Measurements from ENCODE around the gene CTSC.
"Not testable (repeated sequence)": the region's sequence is repeated elsewhere in the genome, so short reads cannot be mapped to it uniquely, and the experiment has no call there.

CTSC gene

DNA sequence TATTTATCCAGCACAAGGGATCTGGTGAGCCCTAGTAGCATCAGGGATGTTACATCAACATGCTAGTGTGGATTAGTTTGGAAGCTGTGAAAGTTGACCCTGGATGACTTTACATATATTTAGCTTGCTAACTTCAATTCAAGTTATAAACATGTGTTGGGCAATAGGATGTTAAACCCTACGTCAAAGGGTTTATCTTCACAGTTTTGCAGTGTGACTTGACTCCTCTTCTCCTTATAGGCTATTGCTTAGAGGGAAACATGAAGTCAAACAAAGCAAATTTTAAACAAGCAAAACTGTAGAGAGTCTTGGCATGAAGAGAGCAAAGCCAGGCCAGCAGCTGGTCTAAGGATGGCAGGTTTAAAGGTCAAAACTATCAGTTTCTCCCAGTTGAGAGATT lies 11.3 kb upstream of the CTSC start:
- DNase-seq, result peak; percentile 51

DNA sequence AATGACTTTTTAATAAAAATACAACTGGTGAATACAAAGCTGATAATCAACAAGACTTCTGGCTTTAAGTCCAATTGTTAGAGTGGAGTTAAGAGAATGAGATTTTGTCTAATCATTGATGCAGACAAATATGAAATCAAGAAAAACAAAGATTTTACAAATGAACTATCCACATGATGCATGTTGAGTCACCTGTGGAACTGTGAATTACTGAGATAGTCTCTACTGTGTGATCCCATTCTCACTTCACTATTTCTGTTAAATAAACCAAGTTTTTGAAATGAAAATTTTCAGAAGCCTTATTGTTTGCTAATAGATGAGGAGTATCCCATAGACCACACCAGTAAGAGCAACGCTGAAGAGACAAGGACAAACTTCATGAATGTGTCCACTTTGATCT lies 8.4 kb upstream of the CTSC start:
- DNase-seq, result no peak

DNA sequence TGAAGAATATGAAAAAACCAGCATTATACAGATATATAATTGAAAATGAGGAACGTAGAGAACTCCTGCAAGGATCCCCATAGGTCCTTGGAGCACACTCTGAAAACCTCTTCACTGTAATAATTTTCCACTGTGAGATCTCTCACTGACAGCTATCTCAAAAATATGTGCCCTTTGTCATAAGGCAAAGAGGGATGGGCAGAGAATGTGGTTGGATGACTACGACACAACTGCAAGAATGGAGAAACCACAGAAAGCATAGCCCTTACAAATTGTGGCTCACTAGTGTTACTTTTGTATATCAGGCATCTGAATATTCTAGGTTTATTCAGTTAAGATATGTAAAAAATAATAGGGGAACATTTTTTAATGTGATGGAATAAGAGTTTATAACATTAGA lies 7.9 kb upstream of the CTSC start:
- DNase-seq, result peak; percentile 93

DNA sequence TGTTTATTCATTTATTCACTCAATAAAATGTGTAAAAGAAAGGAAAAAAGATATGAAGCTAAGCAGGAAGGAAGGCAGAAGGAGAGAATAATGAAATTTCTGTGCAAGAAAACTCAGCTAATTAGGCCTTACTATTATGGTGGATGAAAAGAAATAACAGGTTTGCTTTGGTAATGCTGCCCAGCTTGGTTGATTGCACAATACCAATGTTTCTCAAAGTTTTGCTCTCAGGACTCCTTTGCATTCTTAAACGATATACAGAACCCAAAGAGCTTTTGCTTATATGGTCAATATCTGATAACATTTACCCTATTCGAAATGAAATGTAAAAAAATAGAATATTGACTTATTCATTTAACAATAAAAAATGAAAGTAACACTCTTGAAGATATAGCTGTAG lies 7.3 kb upstream of the CTSC start:
- peak; percentile 72 for DNase-seq

DNA sequence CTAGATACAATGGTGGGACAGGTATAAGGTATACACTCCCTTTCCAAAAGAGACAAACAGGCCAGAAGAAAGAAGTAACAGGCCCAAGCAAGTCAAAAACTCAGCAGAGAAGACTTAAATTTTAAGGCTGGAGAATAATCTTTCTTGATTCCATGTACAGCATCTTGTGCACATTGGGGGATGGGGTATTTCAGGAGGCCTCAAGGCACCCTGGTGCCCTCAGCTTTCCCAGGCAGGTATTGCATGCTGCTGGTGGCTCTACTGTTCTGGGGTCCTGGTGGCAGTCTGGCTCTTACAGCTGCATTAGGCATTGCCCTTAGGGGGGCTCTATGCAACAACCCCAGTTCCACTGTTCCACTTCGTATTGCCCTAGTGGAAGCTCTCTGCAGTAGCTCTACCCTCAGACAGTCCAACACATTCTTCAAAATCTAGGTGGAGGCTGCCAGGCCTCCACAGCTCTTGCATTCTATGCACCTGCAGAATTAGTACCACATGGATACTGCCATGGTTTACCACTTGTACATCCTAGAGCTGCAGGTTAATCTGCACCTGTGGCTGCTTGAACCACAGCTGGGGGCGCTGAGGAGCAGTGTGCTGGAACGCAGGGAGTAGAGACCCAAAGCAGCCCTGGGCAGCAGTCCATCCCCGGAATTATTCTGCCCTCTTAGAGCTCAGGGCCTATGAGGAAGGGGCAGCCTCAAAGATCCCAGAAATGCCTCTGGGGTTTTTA lies 4.2 kb upstream of the CTSC start:
- DNase-seq, result peak; percentile 47

DNA sequence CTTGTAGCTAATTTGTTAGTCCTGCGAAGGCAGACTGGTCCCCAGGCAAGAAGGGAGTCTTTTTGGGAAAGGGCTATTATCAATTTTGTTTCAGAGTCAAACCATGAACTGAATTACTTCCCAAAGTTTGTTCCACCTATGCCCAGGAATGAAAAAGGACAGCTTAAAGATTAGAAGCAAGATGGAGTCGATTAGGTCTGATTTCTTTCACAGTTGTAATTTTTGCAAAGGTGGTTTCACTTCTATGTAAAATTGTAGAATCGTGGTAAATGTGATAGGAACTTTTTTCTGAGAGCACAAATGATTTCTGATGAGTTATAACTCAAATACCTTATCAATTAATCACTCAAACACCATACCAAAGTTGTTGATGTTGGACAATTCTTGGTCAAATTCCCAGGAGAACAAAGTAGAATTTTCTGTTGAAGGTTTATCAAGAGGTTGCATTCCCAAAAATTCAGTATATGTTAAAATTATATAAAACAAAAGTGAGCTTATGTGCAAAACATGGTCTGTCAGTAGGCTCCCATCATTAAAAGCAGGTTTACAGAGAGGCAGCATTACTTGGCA lies 2.9 kb upstream of the CTSC start:
- no peak for DNase-seq

DNA sequence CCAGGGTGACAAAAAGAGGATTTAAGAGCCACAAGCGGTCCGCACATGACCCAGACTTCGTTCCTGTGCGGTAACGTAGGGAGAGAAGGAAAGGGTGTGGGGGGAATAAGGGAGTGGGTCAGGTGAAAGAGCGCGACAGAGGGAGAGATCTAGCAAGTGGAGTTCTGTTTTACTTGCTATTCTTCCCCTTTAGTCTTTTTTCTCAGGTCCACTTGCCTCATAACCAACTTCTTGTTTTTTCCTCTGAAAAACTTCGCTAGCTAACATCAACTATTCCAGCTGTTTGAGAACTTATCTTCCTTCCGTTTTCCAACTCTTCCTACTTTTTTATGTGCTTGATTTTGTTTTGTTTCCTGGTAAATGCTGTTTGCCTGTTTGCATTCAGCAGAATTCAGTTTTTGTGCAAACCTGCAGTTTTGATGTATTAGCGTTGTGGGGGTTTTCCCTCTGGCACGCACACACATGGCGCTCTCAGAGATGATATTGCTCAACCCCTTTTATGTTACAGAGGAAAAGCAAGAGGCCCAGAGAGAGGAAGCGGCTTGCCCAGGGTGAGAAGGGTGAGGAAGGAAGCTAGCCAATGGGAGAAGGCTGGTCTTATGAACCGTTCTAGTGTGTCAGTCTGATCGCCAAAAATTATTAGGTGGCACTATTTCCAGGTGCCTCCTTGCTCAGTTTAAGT lies 592 bp upstream of the CTSC start:
- peak; percentile 98 for DNase-seq

DNA sequence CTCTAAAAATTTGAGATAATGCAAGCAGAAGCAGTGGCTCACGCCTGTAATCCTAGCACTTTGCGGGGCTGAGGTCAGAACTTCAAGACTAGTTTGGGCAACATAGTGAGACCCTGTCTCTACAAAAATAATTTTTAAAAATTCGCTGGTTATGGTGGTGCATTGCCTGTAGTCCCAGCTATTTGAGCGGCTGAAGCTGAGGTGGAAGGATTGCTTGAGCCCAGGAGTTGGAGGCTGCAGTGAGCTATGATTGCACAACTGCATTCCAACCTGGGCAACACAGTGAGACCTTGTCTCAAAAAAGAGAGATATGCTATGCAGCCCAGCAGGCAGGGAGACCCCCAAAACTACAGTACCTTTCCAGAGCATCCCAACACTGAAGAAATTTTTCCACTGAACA lies 2.3 kb downstream of the CTSC start:
- peak; percentile 81 for DNase-seq

DNA sequence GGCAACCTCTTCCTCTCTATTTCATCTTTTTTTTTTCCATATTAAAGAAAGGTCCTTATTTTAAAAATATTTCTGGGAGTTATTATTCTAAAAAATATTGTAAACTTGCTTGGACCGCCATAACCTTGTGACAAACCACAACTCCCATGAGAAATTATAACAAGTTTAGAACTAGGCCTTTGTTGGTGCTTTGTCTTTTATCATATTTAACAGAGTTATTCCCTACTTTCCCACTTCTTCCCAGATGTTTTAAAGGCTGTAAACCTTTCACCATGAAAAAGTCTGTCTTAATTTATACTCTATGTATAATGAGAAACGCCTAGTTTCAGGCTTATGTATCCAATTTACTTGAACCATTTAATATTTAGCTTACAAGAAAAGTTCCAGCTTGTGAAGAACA lies 3.7 kb downstream of the CTSC start:
- DNase-seq, result no peak

DNA sequence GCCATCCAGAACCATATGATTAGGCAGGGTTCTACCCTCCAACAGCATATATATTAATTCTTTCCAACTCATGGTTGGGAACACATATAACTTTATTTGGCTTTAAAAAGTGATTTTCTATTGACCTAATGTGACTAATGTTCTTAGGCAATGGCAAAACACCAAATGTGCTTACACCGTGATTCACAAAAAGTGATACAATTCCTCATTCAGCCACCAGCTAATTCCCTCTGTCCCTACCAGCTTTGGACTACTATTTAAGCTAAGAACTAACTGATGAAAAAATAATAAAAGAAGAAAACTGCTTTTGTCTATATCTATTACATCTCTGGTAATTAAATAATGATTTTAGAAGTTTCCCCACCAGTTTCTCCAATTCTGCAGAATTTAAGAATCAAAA lies 4.7 kb downstream of the CTSC start:
- DNase-seq, result no peak

DNA sequence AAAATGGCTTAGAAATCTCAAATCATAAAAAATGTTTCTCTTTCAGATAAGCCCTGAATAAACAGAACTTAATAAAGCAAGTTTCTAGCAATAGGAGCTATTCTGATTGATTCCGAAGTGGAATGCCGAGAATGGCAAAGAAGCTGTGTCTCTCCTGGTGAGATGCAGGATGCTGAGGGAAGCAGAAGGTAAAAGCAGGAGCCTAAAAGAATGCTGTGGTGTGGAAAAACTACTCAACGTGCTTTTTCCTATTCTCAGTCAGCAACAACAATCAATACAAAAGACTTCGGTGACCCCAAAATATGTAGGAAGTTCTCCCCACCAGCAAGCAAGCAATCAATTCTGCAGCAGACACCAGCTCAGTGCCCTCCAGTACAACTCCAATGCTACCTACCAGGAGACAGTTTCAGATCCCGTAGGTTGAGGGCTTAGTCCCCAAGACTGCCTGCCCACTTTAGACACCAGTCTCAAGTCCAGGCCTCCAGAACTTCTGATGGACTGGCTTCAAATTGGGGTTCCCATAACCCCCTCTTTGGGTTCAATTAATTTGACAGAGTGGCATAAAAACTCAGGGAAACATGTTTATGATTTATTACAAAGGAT lies 6.6 kb downstream of the CTSC start:
- no peak for DNase-seq

DNA sequence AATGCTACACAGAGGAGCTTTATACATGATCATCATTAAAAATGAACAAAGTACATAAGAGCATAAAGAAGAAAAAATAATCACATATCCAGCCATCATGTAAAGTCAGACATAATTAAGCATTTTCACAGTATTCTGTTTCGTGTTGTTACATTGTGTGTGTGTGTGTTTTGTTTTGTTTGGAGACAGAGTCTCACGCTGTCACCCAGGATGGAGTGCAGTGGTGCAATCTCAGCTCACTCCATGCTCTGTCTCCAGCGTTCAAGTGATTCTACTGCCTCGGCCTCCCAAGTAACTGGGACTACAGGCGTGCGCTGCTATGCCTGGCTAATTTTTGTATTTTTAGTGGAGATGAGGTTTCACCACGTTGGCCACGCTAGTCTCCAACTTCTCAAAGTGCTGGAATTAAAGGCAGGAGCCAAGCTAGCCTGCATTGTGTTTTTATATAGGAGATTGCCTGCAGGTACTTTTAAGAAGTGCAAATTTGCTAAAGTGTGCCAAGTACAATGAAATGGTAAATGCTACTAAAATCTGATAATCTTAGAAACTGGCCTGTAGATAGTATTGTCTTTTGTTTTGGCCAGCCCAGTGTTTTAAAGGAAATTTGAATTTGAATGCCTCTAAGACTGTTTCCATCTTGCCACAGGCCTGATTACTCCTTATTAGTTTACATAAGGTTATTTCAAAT lies 7.8 kb downstream of the CTSC start:
- DNase-seq, result no peak

DNA sequence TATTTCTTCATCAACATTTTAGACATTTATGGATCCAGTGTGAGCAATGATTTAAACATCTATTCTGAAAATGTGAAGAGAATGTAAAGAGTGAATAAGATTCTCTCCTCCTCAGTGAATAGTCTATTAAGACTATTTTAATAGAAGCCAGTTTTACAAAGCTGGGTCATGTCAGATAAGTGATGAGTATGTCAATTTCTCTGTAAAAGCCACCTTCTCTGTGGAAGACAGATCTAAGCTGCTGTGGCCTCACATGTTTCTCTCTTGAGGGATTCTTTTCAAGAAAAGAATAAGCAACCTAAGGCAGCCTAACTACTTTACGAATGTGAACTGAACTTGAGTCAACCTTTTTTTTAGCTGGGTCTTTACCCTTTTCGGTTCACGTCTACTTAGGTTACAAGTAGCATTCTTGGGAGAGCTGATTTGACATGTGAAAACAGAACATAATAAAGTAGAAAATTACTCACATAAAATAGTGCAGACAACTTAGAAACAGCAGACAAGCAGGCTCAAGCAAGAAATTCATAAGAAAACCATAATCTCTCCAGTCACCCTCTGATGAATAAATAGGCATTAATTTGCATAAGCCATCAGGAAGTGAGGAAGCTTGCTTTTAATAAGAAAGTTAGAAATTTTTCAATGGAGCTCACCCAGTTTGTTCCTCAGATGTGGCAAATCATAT lies 9.9 kb downstream of the CTSC start:
- no peak for DNase-seq

DNA sequence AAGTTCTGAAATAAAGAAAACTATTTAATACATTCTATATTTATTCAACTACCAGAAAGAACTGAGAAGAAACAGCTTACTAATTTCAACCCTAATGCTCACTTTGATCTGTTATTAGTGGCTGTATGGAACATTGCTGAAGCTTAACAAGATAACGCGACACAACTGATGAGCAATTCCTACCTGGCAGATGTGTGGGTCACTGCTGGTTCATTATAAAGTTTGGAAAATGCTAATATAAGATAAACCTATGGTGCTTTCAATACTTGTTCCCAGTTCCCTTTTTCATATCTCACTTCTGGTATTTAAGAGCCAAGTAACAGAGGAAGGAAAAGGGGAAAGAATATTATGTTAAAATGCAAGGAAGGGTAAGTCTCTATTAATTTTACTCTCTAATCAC lies 10.5 kb downstream of the CTSC start:
- peak; percentile 62 for DNase-seq

DNA sequence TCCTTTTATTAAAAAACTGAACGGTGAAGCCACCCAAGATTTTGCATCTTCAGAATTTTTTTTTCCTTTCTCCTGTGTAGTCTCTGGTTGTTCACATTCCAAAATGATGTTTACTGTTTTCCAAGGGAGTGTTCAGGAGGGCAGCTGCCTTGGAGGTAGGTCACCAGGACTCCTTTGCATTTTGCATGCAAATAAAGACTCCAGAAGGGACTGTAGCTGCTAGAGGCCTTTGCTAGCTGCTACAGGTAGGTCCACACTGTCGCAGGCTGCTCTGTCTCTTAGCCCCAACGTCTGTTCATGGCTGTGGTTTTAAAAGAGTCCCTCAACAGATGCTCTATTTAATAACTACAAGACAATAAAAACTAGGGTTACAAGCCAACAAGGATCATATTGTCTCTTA lies 11.4 kb downstream of the CTSC start:
- DNase-seq, result no peak

DNA sequence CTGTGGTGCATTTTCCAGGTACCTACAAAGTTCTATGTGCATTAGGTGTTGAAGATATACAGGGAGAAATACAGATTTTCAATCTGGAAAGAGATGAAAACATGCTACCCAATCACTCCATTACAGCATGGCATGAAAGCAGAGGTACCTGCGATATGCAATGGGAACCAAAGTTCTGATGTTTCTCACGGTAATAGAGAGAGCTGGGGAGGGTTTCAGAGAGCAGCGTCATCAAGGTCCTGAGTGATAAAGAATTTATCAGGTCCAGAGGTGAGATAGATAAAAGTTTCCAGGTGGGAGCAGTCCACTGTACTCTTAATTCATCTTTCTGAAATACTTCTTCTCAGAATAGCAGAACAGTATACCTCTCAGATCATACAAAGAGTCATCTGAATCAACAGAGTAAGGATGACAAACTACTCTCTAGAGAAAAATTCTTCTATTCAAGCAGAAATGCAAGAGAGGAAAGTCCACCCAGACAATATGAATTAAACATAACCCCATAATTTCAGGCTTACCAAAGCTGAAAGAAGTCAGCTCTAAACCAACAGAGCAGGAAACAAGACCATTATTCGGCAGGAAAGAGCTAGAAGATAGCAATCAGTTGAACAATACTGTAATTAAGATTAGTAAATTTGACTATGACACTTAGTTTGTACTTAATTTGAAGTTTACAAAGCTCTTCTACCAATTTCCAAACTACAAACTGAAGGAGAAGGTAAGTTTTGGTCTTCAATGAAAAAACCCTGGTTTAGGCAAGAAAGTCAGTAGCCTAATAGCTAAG lies 12.8 kb downstream of the CTSC start:
- no peak for DNase-seq

DNA sequence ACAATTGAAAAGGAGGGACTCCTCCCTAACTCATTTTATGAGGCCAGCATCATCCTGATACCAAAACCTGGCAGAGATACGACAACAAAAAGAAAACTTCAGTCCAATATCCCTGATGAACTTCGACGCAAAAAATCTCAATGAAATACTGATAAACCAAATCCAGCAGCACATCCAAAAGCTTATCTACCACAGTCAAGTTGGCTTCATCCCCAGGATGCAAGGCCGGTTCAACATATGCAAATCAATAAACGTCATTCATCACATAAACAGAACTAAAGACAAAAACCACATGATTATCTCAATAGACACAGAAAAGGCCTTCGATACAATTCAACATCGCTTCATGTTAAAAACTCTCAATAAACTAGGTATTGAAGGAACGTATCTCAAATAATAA lies 14.7 kb downstream of the CTSC start:
- DNase-seq, result not testable (repeated sequence)

DNA sequence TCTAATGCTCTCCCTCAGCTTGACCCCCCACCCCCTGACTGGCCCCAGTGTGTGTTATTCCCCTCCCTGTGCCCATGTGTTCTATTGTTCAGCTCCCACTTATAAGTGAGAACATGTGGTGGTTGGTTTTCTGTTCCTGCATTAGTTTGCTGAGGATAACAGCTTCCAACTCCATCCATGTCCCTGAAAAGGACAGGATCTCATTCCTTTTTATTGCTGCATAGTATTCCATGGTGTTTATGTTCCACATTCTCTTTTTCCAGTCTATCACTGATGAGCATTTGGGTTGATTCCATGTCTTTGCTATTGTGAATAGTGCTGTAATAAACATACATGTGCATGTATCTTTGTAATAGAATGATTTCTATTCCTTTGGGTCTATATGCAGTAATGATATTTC lies 16.1 kb downstream of the CTSC start:
- DNase-seq, result not testable (repeated sequence)

DNA sequence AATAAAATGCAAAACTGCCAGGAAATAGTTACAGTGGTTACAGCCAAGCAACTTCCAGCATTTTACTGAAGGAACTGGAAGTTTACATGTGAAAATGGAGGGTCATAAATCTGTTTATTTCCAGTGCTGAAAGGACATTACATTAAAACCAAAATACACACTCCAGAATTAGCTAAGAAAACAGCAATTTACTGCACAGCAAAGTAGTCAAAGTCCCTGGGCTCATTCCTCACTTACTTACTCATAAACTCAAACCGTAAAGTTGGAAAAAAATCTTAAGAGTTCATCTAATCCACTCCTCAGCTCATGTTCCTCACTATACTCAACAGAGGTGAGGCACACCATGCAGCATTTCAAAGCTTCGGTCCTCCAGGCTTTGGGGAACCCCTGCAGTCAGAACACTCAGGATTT lies 17.4 kb downstream of the CTSC start:
- DNase-seq, result no peak

DNA sequence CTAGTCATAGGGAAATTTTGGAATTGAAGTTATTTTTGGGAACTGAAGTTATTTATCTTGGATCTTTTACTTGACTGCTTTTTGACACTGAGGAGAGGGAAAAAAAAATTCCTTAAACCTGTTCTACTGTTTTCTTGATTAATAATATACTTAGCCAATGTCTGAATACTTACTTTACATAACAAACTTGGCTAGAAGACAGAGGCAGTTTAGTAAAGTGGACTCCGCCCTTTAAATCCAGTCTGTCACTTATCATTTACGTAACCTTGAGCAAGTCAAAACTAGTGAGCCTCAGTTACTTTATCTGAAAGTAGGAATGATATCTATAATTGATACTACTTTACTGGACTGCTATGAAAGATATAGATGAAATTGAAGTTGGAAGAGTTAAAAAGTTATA lies 19.5 kb downstream of the CTSC start:
- DNase-seq, result no peak

DNA sequence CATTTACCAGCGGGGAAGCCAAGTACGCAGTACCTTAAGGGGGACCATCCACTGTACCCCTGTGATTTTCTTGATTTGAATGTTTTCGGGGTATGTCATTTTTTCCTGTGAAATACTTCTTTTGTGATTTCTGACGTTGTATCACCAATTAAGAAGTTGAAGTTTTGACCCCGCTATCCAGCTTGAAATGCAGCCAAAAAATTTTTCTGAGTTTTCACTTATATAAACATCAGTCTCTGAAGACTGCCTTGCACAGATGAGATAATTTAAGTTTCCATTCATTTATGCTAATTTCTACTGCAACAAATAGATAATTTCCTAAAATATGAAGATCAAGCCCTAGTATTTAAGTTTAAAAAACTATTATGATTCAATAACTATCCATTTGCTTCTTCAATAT lies 20.0 kb downstream of the CTSC start:
- DNase-seq, result no peak

DNA sequence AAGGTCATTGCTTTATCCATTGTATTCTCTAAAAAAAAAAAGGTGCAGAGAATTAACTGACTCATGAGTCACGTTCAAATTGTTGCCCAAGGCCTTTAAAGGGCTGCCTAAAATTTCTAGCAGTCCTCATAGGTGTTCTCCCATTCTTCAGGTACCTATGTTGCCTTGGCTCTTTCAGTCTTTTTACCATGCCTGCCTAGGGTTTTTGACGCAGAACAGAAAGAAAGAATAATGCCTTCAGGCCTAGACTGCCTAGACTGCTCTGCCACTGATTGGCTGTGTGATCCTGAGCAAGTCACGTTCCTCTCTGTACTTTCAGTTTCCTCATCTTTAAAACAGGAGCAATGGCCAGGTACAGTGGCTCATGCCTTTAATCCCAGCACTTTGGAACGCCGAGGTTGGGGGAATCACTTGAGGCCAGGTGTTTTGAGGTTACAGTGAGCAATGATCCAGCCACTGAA lies 21.5 kb downstream of the CTSC start:
- no peak for DNase-seq
